OCI-LY1 (cell line): Measurements from ENCODE around the gene LTA4H.

Experiments used
- EZH2 ChIP-seq: fragments of 200-600 bp; sonication (generic), shearing (Covaris generic); IDR thresholded peaks from 2 replicates; pipeline ENCODE4 v1.8.0; 2017; ENCODE audit warnings: borderline replicate concordance, mixed run types, mild to moderate bottlenecking, antibody characterized with exemption, low read length, moderate library complexity, mixed read lengths
- TF ChIP-seq, protein P1 (sequence below): fragments of 200-600 bp; sonication (generic), shearing (Covaris generic); IDR thresholded peaks from 2 replicates; pipeline ENCODE4 v1.5.1; 2017; ENCODE audit warnings: mild to moderate bottlenecking, antibody characterized with exemption, low read length, moderate library complexity, mixed read lengths

DNA sequence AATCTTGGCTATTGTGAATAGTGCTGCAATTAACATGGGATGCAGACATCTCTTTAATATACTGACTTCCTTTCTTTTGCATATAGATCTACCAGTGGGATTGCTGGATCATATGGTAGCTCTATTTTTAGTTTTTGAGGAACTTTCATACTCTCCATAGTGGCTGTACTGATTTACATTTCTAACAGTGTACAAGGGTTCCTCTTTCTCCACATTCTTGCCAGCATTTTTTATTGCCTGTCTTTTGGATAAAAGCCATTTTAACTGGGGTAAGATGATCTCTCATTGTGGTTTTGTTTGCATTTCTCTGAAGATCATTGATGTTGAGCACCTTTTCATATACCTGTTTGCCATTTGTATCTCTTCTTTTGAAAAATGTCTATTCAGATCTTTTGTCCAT is 83.9 kb downstream of the LTA4H start:
- TF ChIP-seq, protein P1, sequence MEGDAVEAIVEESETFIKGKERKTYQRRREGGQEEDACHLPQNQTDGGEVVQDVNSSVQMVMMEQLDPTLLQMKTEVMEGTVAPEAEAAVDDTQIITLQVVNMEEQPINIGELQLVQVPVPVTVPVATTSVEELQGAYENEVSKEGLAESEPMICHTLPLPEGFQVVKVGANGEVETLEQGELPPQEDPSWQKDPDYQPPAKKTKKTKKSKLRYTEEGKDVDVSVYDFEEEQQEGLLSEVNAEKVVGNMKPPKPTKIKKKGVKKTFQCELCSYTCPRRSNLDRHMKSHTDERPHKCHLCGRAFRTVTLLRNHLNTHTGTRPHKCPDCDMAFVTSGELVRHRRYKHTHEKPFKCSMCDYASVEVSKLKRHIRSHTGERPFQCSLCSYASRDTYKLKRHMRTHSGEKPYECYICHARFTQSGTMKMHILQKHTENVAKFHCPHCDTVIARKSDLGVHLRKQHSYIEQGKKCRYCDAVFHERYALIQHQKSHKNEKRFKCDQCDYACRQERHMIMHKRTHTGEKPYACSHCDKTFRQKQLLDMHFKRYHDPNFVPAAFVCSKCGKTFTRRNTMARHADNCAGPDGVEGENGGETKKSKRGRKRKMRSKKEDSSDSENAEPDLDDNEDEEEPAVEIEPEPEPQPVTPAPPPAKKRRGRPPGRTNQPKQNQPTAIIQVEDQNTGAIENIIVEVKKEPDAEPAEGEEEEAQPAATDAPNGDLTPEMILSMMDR = no peak
- TF ChIP-seq EZH2 = no peak
